ENCODE results near the gene SPIRE1. TPM values are rescaled to one million over a fixed set of nuclear protein-coding genes. Genes with fewer than 3 reads are reported as not detected.
A peak's percentile ranks its signal among the peaks of the same experiment; 100 is the strongest.
"Not testable (repeated sequence)": the region's sequence is repeated elsewhere in the genome, so short reads cannot be mapped to it uniquely, and the experiment has no call there.

Gene SPIRE1
- total and polyA plus RNA-seq, 5 donors from 2014 or later, result 0.13 to 2.7 (median 0.55) TPM; not detected in 1

GRCh38 chr18:12543697-12544096, 114.2 kb downstream of the SPIRE1 start:
- Histone ChIP-seq H3K9me3 (ENCODE audit: control insufficient read depth in 2 of 2, low read length in 2 of 2) (peaks cover 5 to 9% of the 10 kb centered on the region in 2 experiments), H3K4me3 (ENCODE audit: low read depth, low read length) (no peak overlapping the region), H3K27me3 (ENCODE audit: control insufficient read depth, insufficient read depth, low read length) (peaks cover 1% of the 10 kb centered on the region), H3K4me1 (ENCODE audit: control insufficient read depth, insufficient read depth, low read length, poor library complexity, severe bottlenecking) (no peaks in the 10 kb centered on the region), H3K36me3 (ENCODE audit: control insufficient read depth, insufficient read depth, low read length) (no peaks in the 10 kb centered on the region), H3K27ac (ENCODE audit: insufficient read depth, low read length, poor library complexity, severe bottlenecking) (no peak overlapping the region)
- DNase-seq, result peak in 1 of 3 donors; percentile 51
- H3K36me3 Mint-ChIP-seq, result peaks cover 3% of the 10 kb centered on the region
- peaks cover 0 to 13% (median 3%) of the 10 kb centered on the region in 7 donors for H3K9me3 Mint-ChIP-seq
- no peak overlapping the region for H3K27ac Mint-ChIP-seq
- no peak for ATAC-seq (ENCODE audit: low read depth in 2 of 2)
- peaks cover 12% of the 10 kb centered on the region for H3K27me3 Mint-ChIP-seq
- H3K4me1 Mint-ChIP-seq, result peaks cover 0 to 8% (median 3%) of the 10 kb centered on the region in 4 donors
- no peak overlapping the region for H3K4me3 Mint-ChIP-seq

- Histone ChIP-seq H3K27ac (ENCODE audit: insufficient read depth, low read length, poor library complexity, severe bottlenecking) (no peak overlapping the region), H3K27me3 (ENCODE audit: control insufficient read depth, insufficient read depth, low read length) (peaks cover 3% of the 10 kb centered on the region), H3K4me1 (ENCODE audit: control insufficient read depth, insufficient read depth, low read length, poor library complexity, severe bottlenecking) (no peaks in the 10 kb centered on the region), H3K9me3 (ENCODE audit: control insufficient read depth in 2 of 2, low read length in 2 of 2) (peaks cover 5 to 9% of the 10 kb centered on the region in 2 experiments), H3K36me3 (ENCODE audit: control insufficient read depth, insufficient read depth, low read length) (no peaks in the 10 kb centered on the region), H3K4me3 (ENCODE audit: low read depth, low read length) (no peak overlapping the region)
- no peak overlapping the region for H3K4me3 Mint-ChIP-seq
- H3K4me1 Mint-ChIP-seq, result peaks cover 0 to 8% (median 3%) of the 10 kb centered on the region in 4 donors
- no peak for DNase-seq
- H3K27ac Mint-ChIP-seq, result no peak overlapping the region
- H3K9me3 Mint-ChIP-seq, result peaks cover 0 to 13% (median 3%) of the 10 kb centered on the region in 7 donors
- H3K27me3 Mint-ChIP-seq, result peaks cover 14% of the 10 kb centered on the region
- no peaks in the 10 kb centered on the region for H3K36me3 Mint-ChIP-seq
- ATAC-seq (ENCODE audit: low read depth in 2 of 2), result no peak
These were observed 117.2 kb downstream of the SPIRE1 start for GRCh38 chr18:12540751-12541150.

DNA sequence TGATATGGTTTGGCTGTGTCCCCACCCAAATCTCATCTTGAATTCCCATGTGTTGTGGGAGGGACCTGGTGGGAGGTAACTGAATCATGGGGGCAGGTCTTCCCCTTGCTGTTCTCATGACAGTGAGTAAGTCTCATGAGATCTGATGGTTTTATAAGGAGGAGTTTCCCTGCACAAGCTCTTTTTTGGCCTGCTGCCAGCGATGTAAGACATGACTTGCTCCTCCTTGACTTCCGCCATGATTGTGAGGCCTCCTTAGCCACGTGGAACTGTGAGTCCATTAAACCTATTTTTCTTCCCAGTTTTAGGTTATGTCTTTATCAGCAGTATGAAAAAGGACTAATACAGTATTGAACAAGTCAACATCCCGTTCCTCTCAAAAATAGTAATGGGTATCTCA, 118.7 kb downstream of the SPIRE1 start:
- not testable (repeated sequence) for H3K36me3 Mint-ChIP-seq; H3K27ac Mint-ChIP-seq; H3K9me3 ChIP-seq (ENCODE audit: control insufficient read depth in 2 of 2, low read length in 2 of 2); H3K4me3 ChIP-seq (ENCODE audit: low read depth, low read length); DNase-seq; H3K27ac ChIP-seq (ENCODE audit: insufficient read depth, low read length, poor library complexity, severe bottlenecking); H3K27me3 ChIP-seq (ENCODE audit: control insufficient read depth, insufficient read depth, low read length); H3K4me1 ChIP-seq (ENCODE audit: control insufficient read depth, insufficient read depth, low read length, poor library complexity, severe bottlenecking); H3K4me3 Mint-ChIP-seq; H3K36me3 ChIP-seq (ENCODE audit: control insufficient read depth, insufficient read depth, low read length); H3K4me1 Mint-ChIP-seq; ATAC-seq (ENCODE audit: low read depth in 2 of 2)
- Mint-ChIP-seq H3K27me3 (peaks cover 19% of the 10 kb centered on the region), H3K9me3 (peaks cover 0 to 13% (median 3%) of the 10 kb centered on the region in 7 donors)

DNA sequence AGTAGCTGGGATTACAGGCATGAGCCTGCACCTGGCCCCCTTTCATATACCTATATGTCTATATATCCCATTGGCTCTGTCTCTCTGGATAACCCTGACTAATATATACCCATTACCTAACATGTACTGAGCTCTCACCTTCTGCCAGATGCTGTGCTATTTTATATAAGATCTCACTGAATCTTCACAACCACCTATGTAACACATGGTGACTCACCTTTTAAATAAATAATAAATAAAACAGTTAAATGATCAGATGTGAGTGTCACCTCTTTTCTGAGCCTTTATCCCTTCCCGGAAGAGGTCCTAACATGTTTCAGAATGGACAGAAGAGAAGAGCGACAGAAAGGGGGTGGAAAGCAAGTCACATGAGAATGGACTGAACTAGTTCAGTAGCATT, 123.1 kb downstream of the SPIRE1 start:
- ATAC-seq (ENCODE audit: low read depth in 2 of 2) (no peak), DNase-seq (no peak)
- H3K27ac Mint-ChIP-seq, result no peak overlapping the region
- H3K9me3 Mint-ChIP-seq, result peaks cover 0 to 3% (median 0%) of the 10 kb centered on the region in 7 donors
- no peak overlapping the region for H3K4me3 ChIP-seq (ENCODE audit: low read depth, low read length)
- H3K4me1 ChIP-seq (ENCODE audit: control insufficient read depth, insufficient read depth, low read length, poor library complexity, severe bottlenecking), result no peaks in the 10 kb centered on the region
- H3K9me3 ChIP-seq (ENCODE audit: control insufficient read depth in 2 of 2, low read length in 2 of 2), result no peaks in the 10 kb centered on the region
- peaks cover 34% of the 10 kb centered on the region for H3K27me3 Mint-ChIP-seq
- H3K4me1 Mint-ChIP-seq, result no peaks in the 10 kb centered on the region
- no peak overlapping the region for H3K27ac ChIP-seq (ENCODE audit: insufficient read depth, low read length, poor library complexity, severe bottlenecking)
- peaks cover 5% of the 10 kb centered on the region for H3K27me3 ChIP-seq (ENCODE audit: control insufficient read depth, insufficient read depth, low read length)
- no peaks in the 10 kb centered on the region for H3K36me3 Mint-ChIP-seq
- no peak overlapping the region for H3K4me3 Mint-ChIP-seq
- H3K36me3 ChIP-seq (ENCODE audit: control insufficient read depth, insufficient read depth, low read length), result no peaks in the 10 kb centered on the region

GRCh38 chr18:12532661-12533060, 125.2 kb downstream of the SPIRE1 start:
- H3K27ac Mint-ChIP-seq, result peak overlapping the region in 1 of 3 donors; percentile 5
- no peaks in the 10 kb centered on the region for H3K9me3 ChIP-seq (ENCODE audit: control insufficient read depth in 2 of 2, low read length in 2 of 2)
- H3K4me1 Mint-ChIP-seq, result no peaks in the 10 kb centered on the region

DNA sequence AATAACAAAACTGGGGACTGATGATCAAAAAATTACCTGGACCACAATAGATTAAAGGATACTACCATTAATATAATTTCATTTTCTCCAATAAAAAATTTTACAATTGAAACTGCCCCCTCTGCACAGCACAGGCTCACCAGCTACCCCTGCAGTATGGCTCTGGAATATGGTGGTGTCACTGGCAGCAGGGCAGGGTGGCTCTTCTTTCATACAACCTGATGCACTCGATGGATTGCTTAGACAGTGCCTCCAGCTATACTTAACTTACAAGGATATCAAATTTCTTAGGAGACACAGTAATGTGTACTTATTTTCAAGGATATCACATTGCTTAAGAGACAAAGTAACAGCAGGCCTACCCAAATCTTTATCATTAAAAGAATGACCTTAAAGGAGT, 126.2 kb downstream of the SPIRE1 start:
- Mint-ChIP-seq H3K36me3 (no peaks in the 10 kb centered on the region), H3K27me3 (peaks cover 30% of the 10 kb centered on the region), H3K9me3 (peaks cover 0 to 2% (median 0%) of the 10 kb centered on the region in 7 donors), H3K4me1 (no peaks in the 10 kb centered on the region), H3K4me3 (no peak overlapping the region), H3K27ac (no peak overlapping the region)
- Histone ChIP-seq H3K27ac (ENCODE audit: insufficient read depth, low read length, poor library complexity, severe bottlenecking) (no peak overlapping the region), H3K27me3 (ENCODE audit: control insufficient read depth, insufficient read depth, low read length) (peaks cover 2% of the 10 kb centered on the region), H3K4me1 (ENCODE audit: control insufficient read depth, insufficient read depth, low read length, poor library complexity, severe bottlenecking) (no peaks in the 10 kb centered on the region), H3K36me3 (ENCODE audit: control insufficient read depth, insufficient read depth, low read length) (no peaks in the 10 kb centered on the region), H3K9me3 (ENCODE audit: control insufficient read depth in 2 of 2, low read length in 2 of 2) (no peaks in the 10 kb centered on the region), H3K4me3 (ENCODE audit: low read depth, low read length) (no peak overlapping the region)
- ATAC-seq (ENCODE audit: low read depth in 2 of 2) (no peak), DNase-seq (no peak)

More at GRCh38 chr18:12532661-12533060, 125.2 kb downstream of the SPIRE1 start:
- no peak for ATAC-seq (ENCODE audit: low read depth in 2 of 2)
- Mint-ChIP-seq H3K27me3 (peaks cover 34% of the 10 kb centered on the region), H3K4me3 (no peak overlapping the region), H3K9me3 (peaks cover 0 to 2% (median 0%) of the 10 kb centered on the region in 7 donors), H3K36me3 (no peaks in the 10 kb centered on the region)
- no peaks in the 10 kb centered on the region for H3K36me3 ChIP-seq (ENCODE audit: control insufficient read depth, insufficient read depth, low read length)
- H3K27me3 ChIP-seq (ENCODE audit: control insufficient read depth, insufficient read depth, low read length), result peaks cover 2% of the 10 kb centered on the region
- H3K4me1 ChIP-seq (ENCODE audit: control insufficient read depth, insufficient read depth, low read length, poor library complexity, severe bottlenecking), result no peaks in the 10 kb centered on the region
- no peak for DNase-seq
- H3K4me3 ChIP-seq (ENCODE audit: low read depth, low read length), result no peak overlapping the region
- no peak overlapping the region for H3K27ac ChIP-seq (ENCODE audit: insufficient read depth, low read length, poor library complexity, severe bottlenecking)

DNA sequence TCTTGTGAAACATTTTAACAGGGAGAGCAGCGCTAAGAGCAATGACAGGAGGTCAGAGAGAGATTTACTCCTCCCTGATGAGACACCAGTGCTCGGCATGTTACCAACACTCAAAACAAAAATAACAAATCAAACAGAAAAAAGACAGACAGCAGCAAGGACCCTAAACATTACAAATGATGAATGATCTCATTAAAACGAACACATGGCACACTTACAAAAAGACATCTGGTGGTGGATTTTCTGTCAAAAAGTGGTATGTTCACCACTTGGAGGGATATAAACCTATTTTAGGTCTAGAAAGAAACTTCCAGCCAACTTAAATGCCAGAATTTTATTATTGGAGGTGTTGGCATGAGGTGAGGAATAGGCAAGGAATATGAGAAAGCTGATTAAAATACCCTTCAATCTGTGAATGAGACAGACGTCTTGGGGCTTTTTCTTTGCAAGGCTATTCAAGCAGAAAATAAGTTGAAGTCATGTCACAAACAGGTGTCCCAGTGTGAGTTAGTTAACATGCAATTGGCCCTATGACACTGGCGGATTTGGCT, 137.4 kb downstream of the SPIRE1 start:
- peaks cover 6% of the 10 kb centered on the region for H3K27me3 ChIP-seq (ENCODE audit: control insufficient read depth, insufficient read depth, low read length)
- DNase-seq (no peak), ATAC-seq (ENCODE audit: low read depth in 2 of 2) (no peak)
- H3K4me3 ChIP-seq (ENCODE audit: low read depth, low read length), result no peak overlapping the region
- no peaks in the 10 kb centered on the region for H3K4me1 ChIP-seq (ENCODE audit: control insufficient read depth, insufficient read depth, low read length, poor library complexity, severe bottlenecking)
- no peak overlapping the region for H3K27ac ChIP-seq (ENCODE audit: insufficient read depth, low read length, poor library complexity, severe bottlenecking)
- H3K9me3 Mint-ChIP-seq, result no peaks in the 10 kb centered on the region
- H3K27me3 Mint-ChIP-seq, result peaks cover 11% of the 10 kb centered on the region
- H3K36me3 Mint-ChIP-seq, result no peaks in the 10 kb centered on the region
- H3K9me3 ChIP-seq (ENCODE audit: control insufficient read depth in 2 of 2, low read length in 2 of 2), result no peaks in the 10 kb centered on the region
- H3K27ac Mint-ChIP-seq, result no peak overlapping the region
- H3K4me1 Mint-ChIP-seq, result no peaks in the 10 kb centered on the region
- no peaks in the 10 kb centered on the region for H3K36me3 ChIP-seq (ENCODE audit: control insufficient read depth, insufficient read depth, low read length)
- no peak overlapping the region for H3K4me3 Mint-ChIP-seq

- H3K4me3 Mint-ChIP-seq, result no peak overlapping the region
- ATAC-seq (ENCODE audit: low read depth in 2 of 2) (no peak), DNase-seq (no peak)
- Histone ChIP-seq H3K9me3 (ENCODE audit: control insufficient read depth in 2 of 2, low read length in 2 of 2) (no peaks in the 10 kb centered on the region), H3K4me3 (ENCODE audit: low read depth, low read length) (no peak overlapping the region), H3K27me3 (ENCODE audit: control insufficient read depth, insufficient read depth, low read length) (peaks cover 7% of the 10 kb centered on the region), H3K27ac (ENCODE audit: insufficient read depth, low read length, poor library complexity, severe bottlenecking) (no peak overlapping the region), H3K36me3 (ENCODE audit: control insufficient read depth, insufficient read depth, low read length) (no peaks in the 10 kb centered on the region), H3K4me1 (ENCODE audit: control insufficient read depth, insufficient read depth, low read length, poor library complexity, severe bottlenecking) (no peaks in the 10 kb centered on the region)
- peaks cover 14% of the 10 kb centered on the region for H3K27me3 Mint-ChIP-seq
- H3K4me1 Mint-ChIP-seq, result no peaks in the 10 kb centered on the region
- H3K9me3 Mint-ChIP-seq, result no peaks in the 10 kb centered on the region
- H3K36me3 Mint-ChIP-seq, result no peaks in the 10 kb centered on the region
- H3K27ac Mint-ChIP-seq, result no peak overlapping the region
These were observed 138.9 kb downstream of the SPIRE1 start for GRCh38 chr18:12518832-12519531.
